GM23338 (cell line): ENCODE measurements around the gene RHOBTB3. TPM values are rescaled to one million over a fixed set of nuclear protein-coding genes. Genes with fewer than 3 reads are reported as not detected.

ENCODE experiments used
- ATAC-seq: fragments of 200-7000 bp; cut with Tn5 transposase; 3 replicates; pipeline ENCODE4 v1.9.1; 2020
- DNase-seq: peaks from one replicate; pipeline ENCODE4 v3.0.0-alpha.2; 2015; ENCODE audit warnings: low spot score
- H2AFZ ChIP-seq: fragments of 200-600 bp; sonication (generic); 2 replicates; pipeline ENCODE4 v1.8.0; 2016; ENCODE audit warnings: antibody characterized with exemption, mild to moderate bottlenecking, moderate library complexity
- H3F3A ChIP-seq: fragments of 200-600 bp; sonication (generic); replicated peaks from 2 replicates; pipeline ENCODE4 v1.8.0; 2017; ENCODE audit warnings: antibody characterized with exemption, mixed run types, low read depth
- H3K27ac ChIP-seq: fragments of 200-600 bp; sonication (generic); 2 replicates; pipeline ENCODE4 v1.6.1; 2016; ENCODE audit warnings: low read depth
- H3K27me3 ChIP-seq: fragments of 200-600 bp; sonication (generic); 2 replicates; pipeline ENCODE4 v1.8.0; 2016; ENCODE audit warnings: mild to moderate bottlenecking, mixed run types, moderate library complexity; ENCODE audit not compliant: insufficient read depth
- H3K36me3 ChIP-seq: fragments of 200-600 bp; sonication (generic); 2 replicates; pipeline ENCODE4 v1.8.0; 2016; ENCODE audit warnings: mild to moderate bottlenecking; ENCODE audit not compliant: insufficient read depth
- H3K4me1 ChIP-seq: fragments of 200-600 bp; sonication (generic); 2 replicates; pipeline ENCODE4 v1.8.0; 2016; ENCODE audit warnings: mild to moderate bottlenecking, moderate library complexity; ENCODE audit not compliant: insufficient read depth
- H3K4me2 ChIP-seq: fragments of 200-600 bp; sonication (generic); 2 replicates; pipeline ENCODE4 v1.7.1; 2017; ENCODE audit warnings: mixed run types
- H3K4me3 ChIP-seq: fragments of 200-600 bp; sonication (generic); 2 replicates; pipeline ENCODE4 v1.6.1; 2016; ENCODE audit warnings: mixed run types
- H3K79me2 ChIP-seq: fragments of 200-600 bp; sonication (generic); replicated peaks from 2 replicates; pipeline ENCODE4 v1.8.0; 2017; ENCODE audit warnings: mild to moderate bottlenecking; ENCODE audit not compliant: insufficient read depth
- H3K9me2 ChIP-seq: fragments of 200-600 bp; sonication (generic); 2 replicates; pipeline ENCODE4 v1.8.0; 2017; ENCODE audit not compliant: insufficient read depth
- H4K20me1 ChIP-seq: fragments of 200-600 bp; sonication (generic); replicated peaks from 2 replicates; pipeline ENCODE4 v1.8.0; 2017; ENCODE audit warnings: mild to moderate bottlenecking; ENCODE audit not compliant: insufficient read depth
- H3K27ac Mint-ChIP-seq: 2 replicates; pipeline ENCODE4 v1.8.0; 2020; ENCODE audit warnings: inconsistent platforms, mild to moderate bottlenecking, moderate library complexity, mixed read lengths
- H3K27me3 Mint-ChIP-seq: 3 replicates; pipeline ENCODE4 v1.8.0; 2022; ENCODE audit warnings: low read depth, mild to moderate bottlenecking, moderate library complexity, mixed read lengths, inconsistent platforms; ENCODE audit not compliant: insufficient read depth, poor library complexity
- H3K36me3 Mint-ChIP-seq: 3 replicates; pipeline ENCODE4 v1.8.0; 2021; ENCODE audit warnings: low read depth, mild to moderate bottlenecking, inconsistent platforms, moderate library complexity, mixed read lengths
- H3K4me1 Mint-ChIP-seq: 3 replicates; pipeline ENCODE4 v1.8.0; 2020; ENCODE audit warnings: mild to moderate bottlenecking, inconsistent platforms, mixed read lengths
- H3K4me3 Mint-ChIP-seq: 3 replicates; pipeline ENCODE4 v1.8.0; 2021; ENCODE audit warnings: moderate library complexity, mild to moderate bottlenecking, inconsistent platforms, mixed read lengths
- H3K9me3 Mint-ChIP-seq: 3 replicates; pipeline ENCODE4 v1.8.0; 2020; ENCODE audit warnings: moderate library complexity, mild to moderate bottlenecking, inconsistent platforms, mixed read lengths
- CREB1 ChIP-seq: fragments of 250-450 bp; sonication (Bioruptor Pico); IDR thresholded peaks from 2 replicates; pipeline ENCODE4 v1.5.0; 2020; ENCODE audit warnings: low read depth, mild to moderate bottlenecking, moderate library complexity
- EZH2phosphoT487 ChIP-seq: fragments of 200-600 bp; sonication (generic); IDR thresholded peaks from one replicate; pipeline ENCODE4 v1.8.1; 2018; ENCODE audit warnings: antibody characterized with exemption; ENCODE audit not compliant: unreplicated experiment
- JUNB ChIP-seq: IDR thresholded peaks from one replicate; pipeline ENCODE4 v1.6.1; 2016; ENCODE audit warnings: antibody characterized with exemption; ENCODE audit not compliant: unreplicated experiment
- NANOG ChIP-seq: IDR thresholded peaks from 2 replicates; pipeline ENCODE4 v1.6.1; 2016; ENCODE audit warnings: antibody characterized with exemption, borderline replicate concordance
- POLR2AphosphoS5 ChIP-seq: IDR thresholded peaks from 2 replicates; pipeline ENCODE4 v1.6.1; 2016; ENCODE audit warnings: antibody characterized with exemption, low read depth
- STAT1 ChIP-seq: IDR thresholded peaks from one replicate; pipeline ENCODE4 v1.6.1; 2016; ENCODE audit warnings: antibody characterized with exemption; ENCODE audit not compliant: unreplicated experiment
- ZNF114 ChIP-seq: fragments of 250-450 bp; sonication (Bioruptor Pico); IDR thresholded peaks from 2 replicates; pipeline ENCODE4 v1.5.0; 2020; ENCODE audit warnings: mild to moderate bottlenecking, moderate library complexity
- ZNF331 ChIP-seq: fragments of 250-450 bp; sonication (Bioruptor Pico); IDR thresholded peaks from 2 replicates; pipeline ENCODE4 v1.5.0; 2020; ENCODE audit warnings: low read depth, mild to moderate bottlenecking, moderate library complexity
- polyA plus RNA-seq: library from polyadenylated mRNA; unstranded; fragments of >200 nt; fragmentation: Nextera tagmentation; extraction: Ambion mirVana; gene quantifications from 2 replicates; pipeline ENCODE4 v1.2.1, GENCODE V29; 2016
- total RNA-seq: library from RNA; depleted of rRNA; stranded (reverse); fragments of >200 nt; shearing (Covaris generic); gene quantifications from 2 replicates; pipeline ENCODE4 v1.2.3, GENCODE V29; 2014
- TF ChIP-seq, protein P1 (sequence below), 2 experiments: fragments of 200-600 bp in 1 of 2; sonication (generic) in 1 of 2; conservative IDR thresholded peaks; 2 replicates each; pipeline versions ENCODE4 v1.5.1 to v1.6.1; 2016 to 2017; ENCODE audit warnings: antibody characterized with exemption in 2 of 2, low read depth in 2 of 2, mild to moderate bottlenecking in 2 of 2, moderate library complexity in 1 of 2
- TF ChIP-seq, protein P2 (sequence below): IDR thresholded peaks from 2 replicates; pipeline ENCODE4 v1.6.1; 2016; ENCODE audit warnings: antibody characterized with exemption
- TF ChIP-seq, protein P3 (sequence below): IDR thresholded peaks from one replicate; pipeline ENCODE4 v1.6.1; 2018; ENCODE audit warnings: antibody characterized with exemption; ENCODE audit not compliant: unreplicated experiment

Gene RHOBTB3
- total and polyA plus RNA-seq, 2 experiments from 2014 or later = 10.0 to 13.4 TPM

DNA sequence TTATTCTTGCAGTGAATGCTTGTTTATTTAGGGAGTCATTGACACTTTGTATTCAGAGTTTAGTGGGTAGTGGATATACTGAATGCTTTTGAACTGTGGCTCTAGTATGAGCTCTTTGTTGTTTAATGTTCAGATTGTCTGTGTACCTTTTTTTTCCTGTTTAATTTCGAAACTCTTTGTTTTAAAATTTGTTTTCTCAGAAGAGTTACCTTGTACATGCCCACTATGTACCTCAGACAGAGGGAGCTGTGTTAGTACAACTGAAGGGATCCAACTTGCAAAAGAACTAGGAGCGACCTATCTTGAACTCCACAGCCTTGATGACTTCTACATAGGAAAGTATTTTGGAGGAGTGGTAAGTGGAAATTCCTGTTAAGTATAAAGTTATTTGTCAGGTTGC, 17.0 kb downstream of the RHOBTB3 start:
- Mint-ChIP-seq H3K36me3 (no peaks in the 10 kb centered on the region; the same call in 1 of the 3 replicates), H3K9me3 (no peaks in the 10 kb centered on the region), H3K27me3 (peaks cover 2% of the 10 kb centered on the region), H3K27ac (no peak overlapping the region), H3K4me1 (peaks cover 15% of the 10 kb centered on the region), H3K4me3 (no peak overlapping the region)
- Histone ChIP-seq H3K36me3 (no peaks in the 10 kb centered on the region), H3K4me1 (no peaks in the 10 kb centered on the region), H3K4me2 (no peak overlapping the region), H3K4me3 (no peak overlapping the region), H3K27ac (no peak overlapping the region), H3K79me2 (no peaks in the 10 kb centered on the region), H3K9me2 (peaks cover 3% of the 10 kb centered on the region; the same call in 1 of the 2 replicates), H2AFZ (no peak overlapping the region), H3F3A (no peaks in the 10 kb centered on the region), H4K20me1 (no peaks in the 10 kb centered on the region), H3K27me3 (no peaks in the 10 kb centered on the region)
- ATAC-seq (no peak), DNase-seq (no peak)
- TF ChIP-seq POLR2AphosphoS5 (no peak), STAT1 (no peak), ZNF114 (CRISPR knock-in tag) (no peak), ZNF331 (CRISPR knock-in tag) (no peak), NANOG (no peak), EZH2phosphoT487 (no peak), JUNB (no peak)
- TF ChIP-seq, protein P1, sequence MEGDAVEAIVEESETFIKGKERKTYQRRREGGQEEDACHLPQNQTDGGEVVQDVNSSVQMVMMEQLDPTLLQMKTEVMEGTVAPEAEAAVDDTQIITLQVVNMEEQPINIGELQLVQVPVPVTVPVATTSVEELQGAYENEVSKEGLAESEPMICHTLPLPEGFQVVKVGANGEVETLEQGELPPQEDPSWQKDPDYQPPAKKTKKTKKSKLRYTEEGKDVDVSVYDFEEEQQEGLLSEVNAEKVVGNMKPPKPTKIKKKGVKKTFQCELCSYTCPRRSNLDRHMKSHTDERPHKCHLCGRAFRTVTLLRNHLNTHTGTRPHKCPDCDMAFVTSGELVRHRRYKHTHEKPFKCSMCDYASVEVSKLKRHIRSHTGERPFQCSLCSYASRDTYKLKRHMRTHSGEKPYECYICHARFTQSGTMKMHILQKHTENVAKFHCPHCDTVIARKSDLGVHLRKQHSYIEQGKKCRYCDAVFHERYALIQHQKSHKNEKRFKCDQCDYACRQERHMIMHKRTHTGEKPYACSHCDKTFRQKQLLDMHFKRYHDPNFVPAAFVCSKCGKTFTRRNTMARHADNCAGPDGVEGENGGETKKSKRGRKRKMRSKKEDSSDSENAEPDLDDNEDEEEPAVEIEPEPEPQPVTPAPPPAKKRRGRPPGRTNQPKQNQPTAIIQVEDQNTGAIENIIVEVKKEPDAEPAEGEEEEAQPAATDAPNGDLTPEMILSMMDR (conservative IDR thresholded peaks at IDR 0.05; ENCODE audit: low read depth in 2 of 2) = no peak
- TF ChIP-seq, protein P2, sequence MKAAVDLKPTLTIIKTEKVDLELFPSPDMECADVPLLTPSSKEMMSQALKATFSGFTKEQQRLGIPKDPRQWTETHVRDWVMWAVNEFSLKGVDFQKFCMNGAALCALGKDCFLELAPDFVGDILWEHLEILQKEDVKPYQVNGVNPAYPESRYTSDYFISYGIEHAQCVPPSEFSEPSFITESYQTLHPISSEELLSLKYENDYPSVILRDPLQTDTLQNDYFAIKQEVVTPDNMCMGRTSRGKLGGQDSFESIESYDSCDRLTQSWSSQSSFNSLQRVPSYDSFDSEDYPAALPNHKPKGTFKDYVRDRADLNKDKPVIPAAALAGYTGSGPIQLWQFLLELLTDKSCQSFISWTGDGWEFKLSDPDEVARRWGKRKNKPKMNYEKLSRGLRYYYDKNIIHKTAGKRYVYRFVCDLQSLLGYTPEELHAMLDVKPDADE = no peak
- TF ChIP-seq, protein P3, sequence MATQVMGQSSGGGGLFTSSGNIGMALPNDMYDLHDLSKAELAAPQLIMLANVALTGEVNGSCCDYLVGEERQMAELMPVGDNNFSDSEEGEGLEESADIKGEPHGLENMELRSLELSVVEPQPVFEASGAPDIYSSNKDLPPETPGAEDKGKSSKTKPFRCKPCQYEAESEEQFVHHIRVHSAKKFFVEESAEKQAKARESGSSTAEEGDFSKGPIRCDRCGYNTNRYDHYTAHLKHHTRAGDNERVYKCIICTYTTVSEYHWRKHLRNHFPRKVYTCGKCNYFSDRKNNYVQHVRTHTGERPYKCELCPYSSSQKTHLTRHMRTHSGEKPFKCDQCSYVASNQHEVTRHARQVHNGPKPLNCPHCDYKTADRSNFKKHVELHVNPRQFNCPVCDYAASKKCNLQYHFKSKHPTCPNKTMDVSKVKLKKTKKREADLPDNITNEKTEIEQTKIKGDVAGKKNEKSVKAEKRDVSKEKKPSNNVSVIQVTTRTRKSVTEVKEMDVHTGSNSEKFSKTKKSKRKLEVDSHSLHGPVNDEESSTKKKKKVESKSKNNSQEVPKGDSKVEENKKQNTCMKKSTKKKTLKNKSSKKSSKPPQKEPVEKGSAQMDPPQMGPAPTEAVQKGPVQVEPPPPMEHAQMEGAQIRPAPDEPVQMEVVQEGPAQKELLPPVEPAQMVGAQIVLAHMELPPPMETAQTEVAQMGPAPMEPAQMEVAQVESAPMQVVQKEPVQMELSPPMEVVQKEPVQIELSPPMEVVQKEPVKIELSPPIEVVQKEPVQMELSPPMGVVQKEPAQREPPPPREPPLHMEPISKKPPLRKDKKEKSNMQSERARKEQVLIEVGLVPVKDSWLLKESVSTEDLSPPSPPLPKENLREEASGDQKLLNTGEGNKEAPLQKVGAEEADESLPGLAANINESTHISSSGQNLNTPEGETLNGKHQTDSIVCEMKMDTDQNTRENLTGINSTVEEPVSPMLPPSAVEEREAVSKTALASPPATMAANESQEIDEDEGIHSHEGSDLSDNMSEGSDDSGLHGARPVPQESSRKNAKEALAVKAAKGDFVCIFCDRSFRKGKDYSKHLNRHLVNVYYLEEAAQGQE = no peak

DNA sequence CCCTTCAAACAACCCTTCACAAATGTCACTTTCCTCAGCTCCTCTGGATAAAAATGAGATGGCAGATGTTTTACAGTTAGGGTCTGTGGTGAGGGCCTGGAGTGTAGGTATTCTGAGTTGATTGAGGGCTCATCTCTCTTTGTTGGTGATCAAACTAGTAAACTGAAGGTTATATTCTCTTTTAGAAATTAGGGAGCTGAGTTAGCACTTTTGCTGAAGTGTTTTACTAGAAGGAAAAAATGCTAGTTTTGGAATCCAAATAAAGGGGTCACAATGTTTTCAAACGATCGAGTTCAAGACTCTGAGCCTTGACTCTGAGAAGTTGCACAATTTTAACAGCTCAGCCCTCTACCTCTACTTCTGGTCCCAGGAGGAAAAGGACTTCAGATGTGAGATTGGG, 23.4 kb downstream of the RHOBTB3 start:
- Mint-ChIP-seq H3K4me1 (no peaks in the 10 kb centered on the region), H3K27ac (no peak overlapping the region; the same call in 1 of the 2 replicates), H3K9me3 (no peaks in the 10 kb centered on the region), H3K27me3 (no peaks in the 10 kb centered on the region), H3K4me3 (no peak overlapping the region), H3K36me3 (no peaks in the 10 kb centered on the region; the same call in 1 of the 3 replicates)
- DNase-seq (no peak), ATAC-seq (no peak)
- Histone ChIP-seq H3K27me3 (no peaks in the 10 kb centered on the region), H3K4me2 (no peak overlapping the region), H4K20me1 (no peaks in the 10 kb centered on the region), H3K4me1 (no peaks in the 10 kb centered on the region), H3F3A (no peaks in the 10 kb centered on the region), H3K9me2 (peaks cover 3% of the 10 kb centered on the region; the same call in 1 of the 2 replicates), H3K79me2 (no peaks in the 10 kb centered on the region), H3K27ac (no peak overlapping the region), H3K36me3 (no peaks in the 10 kb centered on the region), H3K4me3 (no peak overlapping the region), H2AFZ (no peak overlapping the region)
- TF ChIP-seq EZH2phosphoT487 (no peak), ZNF331 (CRISPR knock-in tag) (no peak), CREB1 (CRISPR knock-in tag) (no peak)
- TF ChIP-seq, protein P2 = no peak
- TF ChIP-seq, protein P3 = no peak
